NCI-H2227 treated with DMSO at 0.1 percent for 48 hours (cell line): Measurements from ENCODE around the gene LZTS2.

ENCODE experiments used
- DNase-seq: peaks from one replicate; lab custom pipeline; 2025; lab: John Stamatoyannopoulos, UW

The LZTS2 gene

DNA sequence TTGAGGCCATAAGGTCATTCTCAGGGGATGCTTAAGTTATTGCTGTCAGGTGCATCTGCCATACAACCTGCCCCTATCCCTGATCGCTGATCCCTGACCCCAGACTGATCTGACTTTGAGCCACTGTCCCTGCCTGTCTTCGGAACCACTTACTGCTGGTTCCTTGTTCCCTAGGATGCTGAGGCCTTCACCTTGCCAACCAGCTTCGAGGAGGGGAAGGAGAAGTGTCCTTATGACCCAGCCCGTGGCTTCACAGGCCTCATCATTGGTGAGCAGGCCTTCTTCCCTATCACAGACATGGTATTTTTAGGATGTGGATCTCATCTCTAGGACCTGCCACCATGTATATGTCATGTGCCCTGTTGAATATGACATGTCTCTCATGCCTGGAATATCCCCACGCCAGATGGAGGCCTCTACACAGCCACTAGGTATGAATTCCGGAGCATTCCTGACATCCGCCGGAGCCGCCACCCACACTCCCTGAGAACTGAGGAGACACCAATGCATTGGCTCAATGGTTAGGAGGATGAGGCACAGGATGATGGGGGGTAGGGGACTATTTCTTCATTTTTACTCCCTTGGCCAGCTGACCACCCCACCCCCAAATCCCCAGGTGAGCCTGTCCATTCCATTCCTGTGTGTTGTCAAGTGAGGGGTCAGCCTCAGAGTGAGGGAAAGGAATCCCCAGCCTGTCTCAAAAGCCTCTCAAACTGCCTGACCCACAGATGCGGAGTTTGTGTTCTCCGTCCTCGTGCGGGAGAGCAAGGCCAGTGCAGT lies 21.3 kb upstream of the LZTS2 start:
- no peak for DNase-seq

DNA sequence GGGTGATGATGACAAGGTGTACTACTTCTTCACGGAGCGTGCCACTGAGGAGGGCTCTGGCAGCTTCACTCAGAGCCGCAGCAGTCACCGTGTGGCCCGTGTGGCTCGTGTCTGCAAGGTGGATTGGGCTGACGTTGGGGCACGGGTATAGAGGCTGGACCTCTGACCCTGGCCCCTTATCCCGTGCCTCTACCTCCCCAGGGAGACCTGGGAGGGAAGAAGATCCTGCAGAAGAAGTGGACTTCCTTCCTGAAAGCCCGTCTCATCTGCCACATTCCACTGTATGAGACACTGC lies 20.8 kb upstream of the LZTS2 start:
- DNase-seq = no peak

DNA sequence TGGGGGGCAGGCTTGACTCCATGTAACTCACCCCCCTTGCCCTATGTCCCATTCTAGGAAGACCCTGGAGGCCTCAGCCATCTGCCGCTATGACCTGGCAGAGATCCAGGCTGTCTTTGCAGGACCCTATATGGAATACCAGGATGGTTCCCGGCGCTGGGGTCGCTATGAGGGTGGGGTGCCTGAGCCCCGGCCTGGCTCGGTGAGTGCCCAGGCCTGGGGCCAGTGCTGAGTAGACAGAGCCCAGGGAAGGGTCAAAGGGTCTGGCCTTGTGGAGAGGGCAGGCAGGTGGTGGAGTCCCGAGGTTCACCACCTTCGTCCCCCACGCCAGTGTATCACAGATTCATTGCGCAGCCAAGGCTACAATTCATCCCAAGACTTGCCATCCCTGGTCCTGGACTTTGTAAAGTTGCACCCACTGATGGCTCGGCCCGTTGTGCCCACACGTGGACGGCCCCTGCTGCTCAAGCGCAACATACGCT lies 19.8 kb upstream of the LZTS2 start:
- no peak for DNase-seq

DNA sequence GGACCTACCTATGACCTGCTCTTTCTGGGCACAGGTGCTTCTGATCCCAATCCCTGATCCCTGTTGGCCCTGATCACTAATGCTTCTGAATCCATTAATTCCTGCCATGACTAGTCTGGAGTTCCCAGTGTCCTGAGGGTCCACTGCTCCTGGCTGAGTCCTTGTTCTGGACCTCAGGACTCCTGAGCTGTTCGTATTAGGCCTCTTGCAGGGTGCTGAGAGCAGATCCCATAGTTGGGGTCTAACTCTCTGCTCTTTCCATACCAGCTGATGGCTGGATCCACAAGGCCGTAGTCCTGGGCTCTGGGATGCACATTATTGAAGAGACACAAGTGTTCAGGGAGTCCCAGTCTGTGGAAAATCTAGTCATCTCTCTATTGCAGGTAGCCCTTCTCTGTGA lies 19.3 kb upstream of the LZTS2 start:
- DNase-seq = no peak

DNA sequence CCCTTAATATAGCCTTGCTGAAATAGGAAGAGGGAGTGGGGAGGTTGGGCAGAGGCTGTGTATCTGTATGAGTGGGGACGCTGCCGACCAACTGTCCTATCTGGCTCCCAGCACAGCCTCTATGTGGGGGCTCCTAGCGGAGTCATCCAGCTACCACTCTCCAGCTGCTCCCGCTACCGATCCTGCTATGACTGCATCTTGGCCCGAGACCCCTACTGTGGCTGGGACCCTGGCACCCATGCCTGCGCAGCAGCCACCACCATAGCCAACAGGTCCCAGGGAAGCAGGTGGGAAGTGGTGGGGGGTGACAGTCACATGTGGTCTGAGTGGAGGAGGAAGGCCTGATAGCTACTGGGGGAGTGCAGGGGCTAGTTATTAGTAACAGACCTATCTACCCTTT lies 18.9 kb upstream of the LZTS2 start:
- no peak for DNase-seq

DNA sequence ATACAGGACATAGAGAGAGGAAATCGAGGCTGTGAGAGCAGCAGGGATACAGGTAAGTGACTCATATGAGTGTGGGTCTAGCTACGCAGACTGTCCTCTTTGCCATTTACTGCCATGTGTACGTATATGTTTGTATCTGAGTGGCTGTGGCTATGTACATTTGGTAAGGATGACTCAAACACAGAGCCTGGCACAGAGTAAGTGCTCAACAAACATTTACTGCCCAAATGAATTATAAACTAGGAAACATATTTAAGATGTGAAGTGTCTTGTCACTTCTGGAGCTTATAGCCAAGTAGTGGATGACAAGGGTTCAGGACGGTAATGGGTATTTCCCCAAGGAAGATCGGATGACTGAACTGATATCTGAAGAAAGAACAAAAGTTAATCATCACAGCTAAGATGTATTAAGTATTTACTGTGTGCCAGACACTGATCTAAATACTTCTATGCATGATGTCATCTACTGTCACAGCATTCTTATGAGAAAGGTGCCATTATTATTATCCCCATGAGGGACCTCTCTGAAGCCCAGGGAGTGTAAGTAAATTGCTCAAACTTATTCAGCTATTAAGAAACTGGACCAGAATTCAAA lies 18.3 kb upstream of the LZTS2 start:
- no peak for DNase-seq

DNA sequence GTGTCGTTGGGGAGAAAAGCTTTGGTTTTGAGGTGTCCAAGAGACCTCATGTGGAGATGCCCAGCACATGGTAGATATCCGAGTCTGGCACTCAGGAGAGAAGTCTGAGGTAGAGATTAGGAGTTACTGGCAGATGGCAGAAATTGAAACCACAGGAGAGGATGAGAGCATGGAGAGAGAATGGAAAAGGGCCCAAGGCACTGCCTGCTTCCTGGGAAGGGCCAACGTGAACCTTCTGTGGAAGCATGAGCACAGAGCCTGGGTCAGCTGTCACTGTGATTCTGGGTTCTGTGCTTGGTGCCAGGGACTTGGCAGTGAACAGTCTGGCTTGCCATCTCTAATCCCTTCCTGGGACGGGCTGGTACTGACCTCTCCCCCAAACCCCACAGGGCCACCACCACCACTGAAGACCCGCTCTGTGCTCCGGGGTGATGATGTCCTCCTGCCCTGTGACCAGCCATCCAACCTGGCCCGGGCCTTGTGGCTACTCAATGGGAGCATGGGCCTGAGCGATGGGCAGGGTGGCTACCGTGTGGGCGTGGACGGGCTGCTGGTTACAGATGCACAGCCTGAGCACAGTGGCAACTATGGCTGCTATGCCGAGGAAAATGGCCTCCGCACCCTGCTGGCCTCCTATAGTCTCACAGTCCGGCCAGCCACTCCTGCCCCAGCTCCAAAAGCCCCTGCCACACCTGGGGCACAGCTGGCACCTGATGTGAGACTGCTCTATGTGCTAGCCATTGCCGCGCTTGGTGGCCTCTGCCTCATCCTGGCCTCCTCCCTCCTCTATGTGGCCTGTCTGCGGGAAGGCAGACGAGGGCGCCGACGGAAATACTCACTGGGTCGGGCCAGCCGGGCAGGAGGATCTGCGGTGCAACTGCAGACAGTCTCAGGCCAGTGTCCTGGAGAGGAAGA lies 16.4 kb upstream of the LZTS2 start:
- no peak for DNase-seq

DNA sequence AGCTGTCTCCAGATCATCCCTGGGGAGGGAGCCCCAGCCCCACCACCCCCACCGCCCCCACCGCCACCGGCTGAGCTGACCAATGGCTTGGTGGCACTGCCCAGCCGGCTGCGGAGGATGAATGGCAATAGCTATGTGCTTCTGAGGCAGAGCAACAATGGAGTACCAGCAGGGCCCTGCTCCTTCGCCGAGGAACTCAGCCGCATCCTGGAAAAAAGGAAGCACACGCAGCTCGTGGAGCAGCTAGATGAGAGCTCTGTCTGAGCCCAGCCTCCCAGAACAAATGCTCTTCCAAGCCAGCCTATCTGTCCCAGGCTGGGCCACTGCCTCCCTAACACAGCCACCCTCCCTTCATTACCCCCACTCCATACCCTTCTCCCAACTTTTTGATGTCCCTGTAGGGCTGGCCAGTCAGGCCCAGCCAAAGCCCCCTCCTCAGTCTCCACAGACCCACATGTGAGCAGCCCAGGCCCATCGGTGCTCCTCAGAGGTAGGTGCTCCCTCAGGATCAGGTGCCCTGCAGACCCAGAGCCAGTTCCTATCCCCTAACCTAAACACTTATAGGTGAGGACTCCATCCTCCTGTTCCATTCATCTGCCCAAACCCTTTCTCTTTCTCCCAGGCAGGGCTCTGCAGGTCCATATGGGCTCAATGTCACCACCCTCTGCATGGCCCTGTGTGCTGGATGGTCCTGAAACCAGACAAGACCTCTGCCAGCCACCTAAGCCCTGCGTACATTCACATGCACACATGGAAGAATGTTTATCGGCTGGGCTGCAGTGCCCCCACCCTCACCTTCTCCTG lies 15.5 kb upstream of the LZTS2 start:
- no peak for DNase-seq

DNA sequence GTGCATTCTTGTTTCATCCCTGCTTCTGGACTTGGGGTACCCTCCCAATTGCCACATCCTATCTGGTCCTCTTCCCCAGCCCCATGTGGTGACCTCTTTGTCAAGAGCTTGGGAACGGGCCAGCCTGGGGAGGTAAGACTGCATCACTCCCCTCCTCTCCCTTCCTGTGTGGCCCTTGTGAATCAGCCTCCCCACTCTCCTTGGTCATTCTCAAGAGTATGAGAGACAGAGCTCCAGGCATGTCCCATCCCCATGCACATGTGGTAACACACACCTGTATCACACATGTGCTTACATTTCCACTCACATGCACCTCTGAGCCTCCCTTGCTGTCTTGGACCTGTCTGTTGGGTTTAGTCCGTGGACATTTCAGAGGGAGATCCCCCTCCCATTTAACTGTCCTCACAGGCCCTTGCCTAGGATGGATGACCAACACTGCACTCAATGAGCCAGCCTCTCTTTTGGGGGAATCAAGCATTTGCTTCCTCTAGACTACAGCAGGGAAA lies 14.9 kb upstream of the LZTS2 start:
- no peak for DNase-seq

DNA sequence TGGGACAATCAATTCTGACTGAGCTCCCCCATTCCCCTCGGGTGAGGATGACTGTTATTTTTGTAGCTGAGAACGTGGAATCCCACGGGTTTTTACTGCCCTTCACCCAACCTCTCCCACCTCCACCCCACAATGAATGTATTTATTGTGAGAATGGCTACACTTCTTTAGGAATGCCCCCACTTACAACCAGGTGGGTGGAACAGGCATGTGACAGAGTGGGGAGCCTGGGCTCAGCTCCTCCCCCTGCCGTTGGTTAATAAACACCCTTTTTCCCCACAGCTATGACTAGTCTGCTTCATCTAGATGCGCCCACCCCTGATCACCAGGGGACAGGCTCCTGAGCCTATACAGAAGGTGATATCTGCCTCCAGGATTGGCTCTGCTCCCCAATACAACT lies 14.3 kb upstream of the LZTS2 start:
- DNase-seq = no peak

DNA sequence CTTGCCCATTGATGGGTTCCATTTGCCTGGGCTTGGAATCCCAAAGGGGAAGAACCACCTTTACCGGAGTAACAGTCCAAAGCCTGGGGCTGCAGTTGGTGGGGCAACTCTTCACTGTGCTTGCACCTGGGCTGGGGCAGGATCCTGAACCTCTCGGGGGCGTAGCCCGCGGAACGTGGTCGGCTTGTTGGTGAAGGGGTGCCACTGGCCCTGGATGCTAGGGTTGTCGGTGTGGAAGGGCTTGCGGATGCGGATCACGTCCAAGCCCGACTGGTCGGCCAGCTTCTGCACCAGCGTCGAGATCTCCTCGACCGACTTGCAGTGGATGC lies 13.0 kb upstream of the LZTS2 start:
- no peak for DNase-seq

DNA sequence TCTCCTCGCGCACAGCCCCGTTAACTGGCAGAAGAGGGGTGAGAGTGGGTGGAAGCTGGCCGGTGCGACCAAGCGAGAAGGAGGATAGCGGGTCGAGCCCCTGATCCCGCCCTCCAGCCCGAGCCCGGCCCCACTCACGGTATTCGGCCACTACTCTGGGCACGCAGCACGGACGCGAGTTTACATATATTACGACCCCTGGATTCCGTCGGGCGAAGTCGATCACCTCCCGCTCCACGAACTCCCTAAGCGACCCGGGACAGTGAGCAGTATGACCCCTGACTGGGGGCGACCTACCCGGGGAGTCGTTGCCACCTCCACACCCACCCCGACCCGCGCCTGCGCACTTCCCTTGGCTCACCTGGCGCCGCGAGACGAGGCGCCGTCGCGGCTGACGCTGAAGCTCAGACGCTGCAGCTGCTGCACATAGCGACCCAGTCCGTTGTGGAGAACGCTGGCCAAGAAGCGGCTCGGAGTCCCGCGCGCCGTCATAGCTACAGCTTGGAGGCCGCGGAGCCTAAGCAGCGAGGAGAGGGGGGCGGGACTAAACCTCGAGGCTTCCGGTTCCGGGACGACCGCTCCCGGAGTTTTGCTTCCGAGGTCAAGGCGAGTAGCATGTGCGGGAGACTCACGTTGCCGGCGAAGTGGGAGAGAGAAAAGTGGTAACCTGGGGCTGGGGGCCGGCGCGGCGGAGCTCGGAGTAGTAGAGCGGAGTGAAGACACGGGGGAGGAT lies 12.5 kb upstream of the LZTS2 start, which contains the start of the genes MRPL43 and TWNK:
Gene MRPL43 (minus strand): TSS at position 546 of the 733 bp plus-strand sequence. CDS start 54 bp downstream, at position 492.
Gene TWNK (plus strand): TSS at position 592 of the 733 bp plus-strand sequence. CDS start 668 bp downstream, outside the sequence.
- DNase-seq = peak; percentile 36

DNA sequence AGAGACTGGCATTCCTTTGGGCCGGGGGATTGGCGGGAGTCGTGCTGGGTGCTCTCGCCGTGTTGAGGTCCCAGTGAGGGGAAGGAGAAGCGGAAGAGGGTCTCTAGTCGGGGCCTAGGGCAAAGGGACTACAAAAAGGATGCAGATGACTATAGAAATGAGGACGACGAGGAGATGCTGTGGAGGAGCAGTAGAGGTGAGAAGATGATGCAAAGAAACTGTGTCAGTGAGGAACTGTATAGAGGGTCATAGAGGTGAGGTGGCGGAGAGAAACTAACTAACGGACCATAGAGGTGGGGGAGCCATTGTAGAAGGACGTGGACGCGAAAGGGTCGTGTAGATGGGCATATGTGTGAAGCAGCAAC lies 11.9 kb upstream of the LZTS2 start:
- DNase-seq = no peak

DNA sequence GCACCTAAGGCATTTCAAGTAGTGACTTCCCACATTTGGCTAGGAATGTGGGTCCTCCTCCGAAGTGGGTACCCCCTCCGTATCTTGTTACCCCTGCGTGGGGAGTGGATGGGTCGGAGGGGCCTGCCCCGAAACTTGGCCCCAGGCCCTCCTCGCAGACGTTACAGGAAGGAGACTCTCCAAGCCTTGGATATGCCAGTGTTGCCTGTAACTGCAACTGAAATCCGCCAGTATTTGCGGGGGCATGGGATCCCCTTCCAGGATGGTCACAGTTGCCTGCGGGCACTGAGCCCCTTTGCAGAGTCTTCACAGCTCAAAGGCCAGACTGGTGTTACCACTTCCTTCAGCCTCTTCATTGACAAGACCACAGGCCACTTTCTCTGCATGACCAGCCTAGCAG lies 11.4 kb upstream of the LZTS2 start:
- DNase-seq = no peak

DNA sequence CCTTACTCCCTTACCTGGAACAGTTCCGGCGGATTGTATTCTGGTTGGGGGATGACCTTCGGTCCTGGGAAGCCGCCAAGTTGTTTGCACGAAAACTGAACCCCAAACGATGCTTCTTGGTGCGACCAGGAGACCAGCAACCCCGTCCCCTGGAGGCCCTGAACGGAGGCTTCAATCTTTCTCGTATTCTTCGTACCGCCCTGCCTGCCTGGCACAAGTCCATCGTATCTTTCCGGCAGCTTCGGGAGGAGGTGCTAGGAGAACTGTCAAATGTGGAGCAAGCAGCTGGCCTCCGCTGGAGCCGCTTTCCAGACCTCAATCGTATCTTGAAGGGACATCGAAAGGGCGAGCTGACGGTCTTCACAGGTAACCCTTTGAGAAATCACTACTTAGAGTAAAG lies 10.5 kb upstream of the LZTS2 start:
- no peak for DNase-seq

DNA sequence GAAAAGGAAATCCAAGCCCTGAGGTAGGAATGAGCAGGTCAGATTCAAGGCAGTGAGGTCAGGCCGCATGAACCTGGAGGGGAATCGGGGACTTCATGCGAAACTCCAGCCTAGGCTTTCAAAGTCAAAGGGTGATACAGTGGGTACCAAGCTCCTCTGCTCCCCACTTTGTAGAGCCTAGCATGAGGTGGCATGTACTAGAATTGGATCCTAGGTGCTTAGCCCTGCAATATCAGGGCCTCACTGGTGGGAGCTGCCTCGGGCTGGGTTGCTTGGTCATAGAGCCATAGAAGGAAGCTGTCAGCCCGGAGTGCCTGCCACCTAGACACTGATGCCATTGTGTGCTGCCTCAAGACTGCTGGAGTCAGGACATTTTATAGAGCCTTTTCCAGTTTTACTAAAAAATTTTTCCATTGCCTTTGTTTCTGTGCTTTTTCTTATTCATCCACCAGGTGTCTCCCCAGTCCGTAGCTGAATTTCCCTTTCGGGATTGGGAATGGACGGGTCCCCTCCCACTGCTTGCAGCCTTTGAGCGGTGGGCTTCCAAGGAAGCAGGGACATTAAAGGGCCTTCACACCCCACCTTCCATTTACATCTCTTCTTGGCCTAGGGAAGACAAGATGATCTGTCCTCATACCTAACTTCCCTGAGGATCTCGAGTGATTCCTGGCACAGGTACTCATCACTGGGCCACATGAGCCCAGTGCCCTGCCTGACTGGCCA lies 5.5 kb upstream of the LZTS2 start:
- peak; percentile 5 for DNase-seq

DNA sequence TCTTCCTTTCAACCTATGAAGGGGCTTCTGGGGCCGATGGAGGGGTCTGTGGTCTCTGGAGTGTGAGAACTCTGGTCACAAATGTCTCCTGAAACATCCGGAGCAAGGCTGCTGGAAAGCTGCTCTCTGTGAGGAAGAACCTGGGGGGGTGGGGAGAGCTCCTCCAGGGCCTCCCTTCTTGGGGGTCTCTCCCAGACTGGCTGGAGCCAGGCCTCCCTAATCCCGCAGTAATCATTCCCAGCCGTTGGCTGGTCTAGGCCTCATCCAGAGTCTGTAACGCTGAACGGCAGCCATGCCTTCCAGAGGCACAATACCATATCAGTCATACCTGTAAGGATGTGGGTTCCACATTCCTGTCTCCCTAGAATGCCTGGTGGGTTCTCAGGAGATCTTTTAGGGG lies 4.4 kb upstream of the LZTS2 start:
- DNase-seq = no peak

DNA sequence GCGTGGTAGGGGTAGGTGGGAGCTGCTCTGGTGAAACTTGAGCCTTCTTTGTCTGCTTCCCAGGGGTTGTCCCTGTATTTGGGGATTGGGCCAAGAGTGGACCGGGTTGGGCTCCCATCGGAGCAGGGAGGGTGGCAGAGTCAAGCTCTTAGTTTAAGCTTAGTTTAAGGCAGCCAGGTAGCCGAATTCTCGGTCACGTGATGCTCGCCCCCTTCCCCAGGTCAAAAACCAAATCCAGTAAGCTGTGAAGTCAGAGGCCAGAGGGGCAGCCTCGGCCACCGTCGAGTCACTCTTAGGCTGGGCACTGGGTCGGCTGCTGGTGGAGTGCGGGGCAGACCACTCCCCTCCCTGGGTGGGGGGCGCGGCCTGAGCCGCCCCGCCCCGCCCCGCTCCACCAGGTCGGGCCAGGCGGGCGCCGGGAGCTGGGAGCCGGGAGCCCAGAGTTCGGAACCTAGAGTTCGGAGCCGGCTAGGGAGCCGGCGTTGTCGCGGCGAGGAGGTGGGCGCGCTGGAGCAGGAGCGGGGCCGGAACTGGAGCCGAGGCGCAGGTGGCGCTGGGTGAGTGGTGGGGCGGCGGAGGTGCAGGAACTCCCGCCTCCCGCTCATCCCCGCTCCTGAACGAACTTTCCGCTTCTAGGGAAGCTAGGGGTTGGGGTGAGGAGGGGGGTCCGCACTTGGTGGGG lies 2.8 kb upstream of the LZTS2 start:
- peak; percentile 21 for DNase-seq

DNA sequence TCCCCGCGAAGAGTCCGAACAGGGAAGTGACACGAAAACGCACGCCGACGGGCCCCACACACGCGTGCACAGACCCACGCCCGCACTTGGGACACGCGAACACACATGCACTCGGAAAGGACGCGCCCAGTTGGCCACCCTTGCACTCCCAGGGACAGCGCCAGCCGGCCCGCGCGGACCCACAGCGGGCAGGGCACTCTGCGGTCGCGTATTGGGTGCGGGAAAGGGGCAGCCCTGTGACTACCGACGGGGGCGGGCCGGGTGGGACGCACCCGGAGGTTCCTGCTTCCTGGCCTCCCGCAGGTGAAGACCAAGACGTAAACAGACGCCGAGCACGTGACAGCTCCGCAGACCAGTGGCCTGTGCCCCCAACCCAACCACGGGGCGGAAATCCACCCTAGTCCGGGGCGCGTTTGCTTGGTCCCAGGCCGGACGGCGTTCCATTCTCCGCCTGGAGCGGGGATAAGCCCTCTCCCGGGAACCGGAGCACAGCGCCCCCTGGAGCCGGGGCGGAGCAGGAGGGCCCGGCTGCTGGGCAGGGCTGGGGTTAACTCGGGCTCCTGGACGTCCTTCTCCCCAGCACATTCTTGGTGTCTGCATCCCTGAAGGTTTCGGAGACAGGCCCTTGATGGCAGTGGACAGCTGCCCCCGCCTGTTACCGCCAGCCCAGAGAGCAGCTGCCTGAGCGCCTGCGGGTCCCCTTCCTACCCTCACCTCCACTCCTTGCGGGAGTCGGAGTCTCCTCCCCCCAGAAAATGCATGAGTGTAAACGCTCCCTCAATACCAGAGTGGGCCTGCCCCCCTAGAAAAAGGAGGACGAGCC lies 2.0 kb upstream of the LZTS2 start:
- peak; percentile 35 for DNase-seq
